PC-3 (cell line): Measurements from ENCODE around the gene FIP1L1. TPM values are rescaled to one million over a fixed set of nuclear protein-coding genes. Genes with fewer than 3 reads are reported as not detected.

Experiments used
- ATAC-seq: fragments of 200-7000 bp; cut with Tn5 transposase; 2 replicates; pipeline ENCODE4 v1.9.1; 2020; ENCODE audit warnings: mild to moderate bottlenecking, moderate library complexity
- BruUV-seq: library from RNA; stranded (reverse); fragments of 400-500 nt; replicated peaks from 2 replicates; lab custom pipeline; 2021; lab: Mats Ljungman, UMichigan
- CTCF ChIA-PET: fragments of 300-600 bp; sonication (Branson Sonifier 250); formaldehyde crosslinking; loops from one replicate; lab custom pipeline; 2022; ENCODE audit warnings: antibody characterized with exemption; lab: Charles Lee
- POLR2A ChIA-PET: fragments of 300-600 bp; sonication (Branson Sonifier 250); formaldehyde crosslinking; loops from one replicate; lab custom pipeline; 2022; ENCODE audit warnings: antibody characterized with exemption; ENCODE audit not compliant: unreplicated experiment; lab: Charles Lee
- DNase-seq: peaks from one replicate; pipeline ENCODE4 v3.0.0-alpha.2; 2015
- H2AFZ ChIP-seq: fragments of 300-600 bp; sonication (generic); 2 replicates; pipeline ENCODE4 v1.6.0; 2016; ENCODE audit warnings: antibody characterized with exemption, low read length
- H3F3A ChIP-seq: fragments of 300-600 bp; sonication (generic); one replicate; pipeline ENCODE4 v1.6.0; 2017; ENCODE audit warnings: antibody characterized with exemption, low read length, control low read depth, mild to moderate bottlenecking; ENCODE audit not compliant: unreplicated experiment
- H3K27ac ChIP-seq: fragments of 300-600 bp; sonication (generic); 2 replicates; pipeline ENCODE4 v1.5.1; 2016; ENCODE audit warnings: mild to moderate bottlenecking, low read length
- H3K27me3 ChIP-seq: fragments of 300-600 bp; sonication (generic); 2 replicates; pipeline ENCODE4 v1.6.1; 2016; ENCODE audit warnings: low read length, mixed read lengths
- H3K36me3 ChIP-seq: fragments of 300-600 bp; sonication (generic); 2 replicates; pipeline ENCODE4 v1.6.1; 2016; ENCODE audit warnings: low read depth, mixed run types, low read length, mixed read lengths
- H3K4me1 ChIP-seq: fragments of 300-600 bp; sonication (generic); 2 replicates; pipeline ENCODE4 v1.5.1; 2016; ENCODE audit warnings: low read length; ENCODE audit not compliant: insufficient read depth
- H3K4me2 ChIP-seq: fragments of 300-600 bp; sonication (generic); 2 replicates; pipeline ENCODE4 v1.6.0; 2016; ENCODE audit warnings: low read length
- H3K4me3 ChIP-seq: fragments of 300-600 bp; sonication (generic); 2 replicates; pipeline ENCODE4 v1.5.1; 2016; ENCODE audit warnings: mild to moderate bottlenecking, low read length, mixed read lengths
- H3K79me2 ChIP-seq: fragments of 300-600 bp; sonication (generic); 2 replicates; pipeline ENCODE4 v1.6.1; 2017; ENCODE audit warnings: low read length, mixed read lengths
- H3K9ac ChIP-seq: fragments of 300-600 bp; sonication (generic); 2 replicates; pipeline ENCODE4 v1.6.0; 2016; ENCODE audit warnings: mild to moderate bottlenecking, low read length
- H3K9me2 ChIP-seq: fragments of 300-600 bp; sonication (generic); replicated peaks from 2 replicates; pipeline ENCODE4 v1.6.1; 2016; ENCODE audit warnings: mixed run types, low read length, mixed read lengths
- H3K9me3 ChIP-seq: fragments of 300-600 bp; sonication (generic); 2 replicates; pipeline ENCODE4 v1.6.1; 2016; ENCODE audit warnings: low read length, mixed read lengths
- H4K20me1 ChIP-seq: fragments of 300-600 bp; sonication (generic); 2 replicates; pipeline ENCODE4 v1.6.1; 2016; ENCODE audit warnings: low read length, mixed read lengths
- EZH2 ChIP-seq: fragments of 300-600 bp; sonication (generic); IDR thresholded peaks from one replicate; pipeline ENCODE4 v1.6.1; 2017; ENCODE audit warnings: antibody characterized with exemption, mild to moderate bottlenecking, low read length; ENCODE audit not compliant: unreplicated experiment
- EZH2phosphoT487 ChIP-seq: fragments of 300-600 bp; sonication (generic); IDR thresholded peaks from 2 replicates; pipeline ENCODE4 v1.6.1; 2018; ENCODE audit warnings: mild to moderate bottlenecking, antibody characterized with exemption, low read length, borderline replicate concordance
- intact Hi-C: fragments of 100-400 bp; cut with micrococcal nuclease; formaldehyde crosslinking; loops from 2 replicates; pipeline ENCODE4 v1.9.0; 2023
- total RNA-seq: library from RNA; depleted of rRNA; stranded (reverse); fragments of >200 nt; gene quantifications from 2 replicates; pipeline ENCODE4 v1.2.3, GENCODE V29; 2014
- TF ChIP-seq, protein P1 (sequence below): fragments of 300-600 bp; sonication (generic); conservative IDR thresholded peaks from 2 replicates; pipeline ENCODE4 v1.5.1; 2017; ENCODE audit warnings: antibody characterized with exemption, low read depth, mild to moderate bottlenecking, low read length

FIP1L1 gene
- total RNA-seq, 1 experiment from 2014 or later = 76.1 TPM

- no peak overlapping the region for H3K9ac ChIP-seq
- ATAC-seq = 0 out of 2 replicates have a peak, but pooled peaks have one; percentile 9
- H3K9me3 ChIP-seq = no peaks in the 10 kb centered on the region
- no peak overlapping the region for H2AFZ ChIP-seq
- H4K20me1 ChIP-seq = peaks cover 9% of the 10 kb centered on the region
- BruUV-seq = no TSS peak
- ChIA-PET CTCF (no interaction called here), POLR2A (no interaction called here)
- no peaks in the 10 kb centered on the region for H3F3A ChIP-seq
- H3K79me2 ChIP-seq = peaks cover 13% of the 10 kb centered on the region
- no peak overlapping the region for H3K27ac ChIP-seq
- no peak overlapping the region for H3K4me3 ChIP-seq
- H3K9me2 ChIP-seq = no peaks in the 10 kb centered on the region
- intact Hi-C loops = no loop called here
- no peaks in the 10 kb centered on the region for H3K27me3 ChIP-seq
- DNase-seq = no peak
- no peak overlapping the region for H3K4me2 ChIP-seq
- no peak for TF ChIP-seq EZH2phosphoT487
- TF ChIP-seq, protein P1, sequence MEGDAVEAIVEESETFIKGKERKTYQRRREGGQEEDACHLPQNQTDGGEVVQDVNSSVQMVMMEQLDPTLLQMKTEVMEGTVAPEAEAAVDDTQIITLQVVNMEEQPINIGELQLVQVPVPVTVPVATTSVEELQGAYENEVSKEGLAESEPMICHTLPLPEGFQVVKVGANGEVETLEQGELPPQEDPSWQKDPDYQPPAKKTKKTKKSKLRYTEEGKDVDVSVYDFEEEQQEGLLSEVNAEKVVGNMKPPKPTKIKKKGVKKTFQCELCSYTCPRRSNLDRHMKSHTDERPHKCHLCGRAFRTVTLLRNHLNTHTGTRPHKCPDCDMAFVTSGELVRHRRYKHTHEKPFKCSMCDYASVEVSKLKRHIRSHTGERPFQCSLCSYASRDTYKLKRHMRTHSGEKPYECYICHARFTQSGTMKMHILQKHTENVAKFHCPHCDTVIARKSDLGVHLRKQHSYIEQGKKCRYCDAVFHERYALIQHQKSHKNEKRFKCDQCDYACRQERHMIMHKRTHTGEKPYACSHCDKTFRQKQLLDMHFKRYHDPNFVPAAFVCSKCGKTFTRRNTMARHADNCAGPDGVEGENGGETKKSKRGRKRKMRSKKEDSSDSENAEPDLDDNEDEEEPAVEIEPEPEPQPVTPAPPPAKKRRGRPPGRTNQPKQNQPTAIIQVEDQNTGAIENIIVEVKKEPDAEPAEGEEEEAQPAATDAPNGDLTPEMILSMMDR = no peak
- TF ChIP-seq EZH2 = no peak
- peaks cover 41% of the 10 kb centered on the region for H3K4me1 ChIP-seq
- peaks cover 49% of the 10 kb centered on the region for H3K36me3 ChIP-seq
These were observed 83.8 kb downstream of the FIP1L1 start for GRCh38 chr4:53461244-53461643.

GRCh38 chr4:53463340-53463739 is 85.9 kb downstream of the FIP1L1 start:
- H3K36me3 ChIP-seq = peaks cover 36% of the 10 kb centered on the region
- DNase-seq (no peak), ATAC-seq (no peak)
- no peaks in the 10 kb centered on the region for H3F3A ChIP-seq
- H3K9me3 ChIP-seq = no peaks in the 10 kb centered on the region
- H2AFZ ChIP-seq = no peak overlapping the region
- POLR2A ChIA-PET = no interaction called here
- no peak overlapping the region for H3K27ac ChIP-seq
- H4K20me1 ChIP-seq = no peaks in the 10 kb centered on the region; the same call in 1 of the 2 replicates
- BruUV-seq = no TSS peak
- H3K4me2 ChIP-seq = no peak overlapping the region
- peaks cover 26% of the 10 kb centered on the region for H3K4me1 ChIP-seq
- CTCF ChIA-PET = no interaction called here
- H3K79me2 ChIP-seq = no peaks in the 10 kb centered on the region
- no peak overlapping the region for H3K4me3 ChIP-seq
- intact Hi-C loops = no loop called here
- H3K9ac ChIP-seq = no peak overlapping the region
- no peaks in the 10 kb centered on the region for H3K9me2 ChIP-seq
- no peaks in the 10 kb centered on the region for H3K27me3 ChIP-seq
- no peak for TF ChIP-seq EZH2
- TF ChIP-seq, protein P1 = no peak
- no peak for TF ChIP-seq EZH2phosphoT487

- Histone ChIP-seq H3K4me1 (peaks cover 7% of the 10 kb centered on the region), H2AFZ (no peak overlapping the region), H3K79me2 (no peaks in the 10 kb centered on the region), H3K36me3 (peaks cover 25% of the 10 kb centered on the region), H3K9me3 (no peaks in the 10 kb centered on the region), H3F3A (no peaks in the 10 kb centered on the region), H3K4me2 (no peak overlapping the region), H3K27ac (no peak overlapping the region), H4K20me1 (no peaks in the 10 kb centered on the region; the same call in 1 of the 2 replicates), H3K27me3 (no peaks in the 10 kb centered on the region), H3K9me2 (no peaks in the 10 kb centered on the region), H3K9ac (no peak overlapping the region), H3K4me3 (no peak overlapping the region)
- no peak for DNase-seq
- TF ChIP-seq, protein P1 = no peak
- TF ChIP-seq EZH2 (no peak), EZH2phosphoT487 (no peak)
- intact Hi-C loops = no loop called here
- no TSS peak for BruUV-seq
- CTCF ChIA-PET = interaction anchor here (0.6 to 1.0 kb wide), 2 partner anchors 147 to 449 kb away, joined by 3 to 6 read pairs; no protein-coding TSS in a partner anchor
- POLR2A ChIA-PET = no interaction called here
- no peak for ATAC-seq
These were observed 87.8 kb downstream of the FIP1L1 start for GRCh38 chr4:53465281-53465680.
